HG02642 (cell line): ENCODE measurements around the gene MRPL32.
"Not testable (repeated sequence)": the region's sequence is repeated elsewhere in the genome, so short reads cannot be mapped to it uniquely, and the experiment has no call there.

Source experiments
- ATAC-seq: cut with Tn5 transposase; IDR thresholded peaks from one replicate; pipeline ENCODE4 v1.9.1; 2021; ENCODE audit warnings: mild to moderate bottlenecking; ENCODE audit not compliant: unreplicated experiment, poor library complexity

The MRPL32 gene

DNA sequence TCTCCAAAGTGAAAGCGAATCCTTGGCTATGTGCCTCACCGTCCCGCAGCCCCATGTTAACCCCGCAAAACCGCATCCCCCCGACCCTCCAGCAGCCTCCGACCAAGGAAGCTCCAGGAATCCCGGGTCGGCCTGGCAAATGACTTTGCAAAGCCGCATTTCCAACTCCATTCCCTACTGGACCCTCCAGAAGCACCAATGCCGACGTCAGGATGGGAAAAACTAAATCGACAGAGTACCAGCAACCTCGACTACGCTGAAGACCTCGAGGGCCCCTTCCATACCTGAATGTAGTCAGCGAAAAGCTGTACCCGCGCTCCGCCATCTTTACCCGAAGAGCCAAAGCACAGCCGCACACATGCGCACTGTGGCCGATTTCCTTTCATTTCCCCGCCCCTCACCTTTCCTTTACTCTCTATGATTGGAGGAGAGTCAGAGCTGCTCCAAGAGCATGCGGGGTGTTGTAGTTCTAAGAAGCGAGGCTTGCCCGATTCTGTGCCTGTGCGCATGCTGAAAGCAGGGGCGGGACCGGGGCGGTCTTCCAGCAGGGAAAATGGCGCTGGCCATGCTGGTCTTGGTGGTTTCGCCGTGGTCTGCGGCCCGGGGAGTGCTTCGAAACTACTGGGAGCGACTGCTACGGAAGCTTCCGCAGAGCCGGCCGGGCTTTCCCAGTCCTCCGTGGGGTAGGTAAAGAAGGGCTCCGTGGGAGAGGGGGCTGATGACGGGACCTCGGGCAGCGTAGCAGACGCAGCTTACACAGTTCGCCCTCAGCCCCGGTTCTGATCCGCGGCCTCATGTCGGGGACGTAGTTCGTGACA, at the start of gene MRPL32, which contains the start of gene PSMA2:
TSS of gene MRPL32 (plus strand) at position 543 of the 818 bp plus-strand sequence. CDS start at position 554, 11 bp downstream.
TSS of gene PSMA2 (minus strand) at position 341 of the 818 bp plus-strand sequence. CDS start at position 325, 16 bp downstream.
- ATAC-seq: peak; percentile 100

DNA sequence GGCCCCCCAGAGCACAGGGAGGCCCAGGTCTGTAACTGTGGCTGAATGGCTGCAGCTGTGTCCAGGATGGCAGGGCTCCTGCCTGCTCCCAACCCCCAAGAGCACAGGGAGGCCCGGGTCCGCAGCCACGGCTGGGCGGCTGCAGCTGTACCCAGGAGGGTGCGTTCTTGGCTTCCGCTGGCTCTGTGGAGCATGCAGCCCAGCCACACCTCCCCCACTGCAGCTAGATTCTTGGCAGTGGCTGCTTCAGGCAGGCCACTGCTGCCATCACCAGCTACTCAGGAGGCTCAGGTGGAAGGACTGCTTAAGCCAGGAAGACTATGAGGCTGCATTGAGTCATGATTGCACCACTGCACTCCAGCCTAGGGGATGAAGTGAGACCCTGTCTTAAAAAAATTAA, 48.2 kb upstream of the MRPL32 start:
- no peak for ATAC-seq

- ATAC-seq: not testable (repeated sequence)
Observed at GRCh38 chr7:42885183-42885582, 47.0 kb upstream of the MRPL32 start.

DNA sequence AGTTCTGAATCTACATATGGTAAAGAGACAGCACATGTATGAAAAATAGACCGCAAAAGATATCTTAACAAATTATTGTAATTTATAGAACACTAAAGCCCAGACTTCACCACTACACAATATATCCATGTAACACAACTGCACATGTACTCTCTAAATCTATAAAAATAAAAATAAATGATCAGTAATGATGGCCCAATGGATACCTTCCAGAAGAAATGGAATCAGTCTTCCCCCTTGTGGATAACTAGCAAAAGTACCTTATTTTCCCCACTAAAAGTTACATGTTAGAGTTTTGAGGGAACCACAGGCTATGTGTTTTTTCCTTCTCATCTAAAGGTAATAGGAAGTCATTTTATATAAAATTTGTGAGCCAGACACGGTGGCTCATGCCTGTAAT, 46.0 kb upstream of the MRPL32 start:
- no peak for ATAC-seq

- no peak for ATAC-seq
Observed at GRCh38 chr7:42886893-42887505, 45.2 kb upstream of the MRPL32 start.

GRCh38 chr7:42893346-42894240, 38.6 kb upstream of the MRPL32 start:
- no peak for ATAC-seq

- no peak for ATAC-seq
Observed at GRCh38 chr7:42900842-42901241, 31.3 kb upstream of the MRPL32 start.

DNA sequence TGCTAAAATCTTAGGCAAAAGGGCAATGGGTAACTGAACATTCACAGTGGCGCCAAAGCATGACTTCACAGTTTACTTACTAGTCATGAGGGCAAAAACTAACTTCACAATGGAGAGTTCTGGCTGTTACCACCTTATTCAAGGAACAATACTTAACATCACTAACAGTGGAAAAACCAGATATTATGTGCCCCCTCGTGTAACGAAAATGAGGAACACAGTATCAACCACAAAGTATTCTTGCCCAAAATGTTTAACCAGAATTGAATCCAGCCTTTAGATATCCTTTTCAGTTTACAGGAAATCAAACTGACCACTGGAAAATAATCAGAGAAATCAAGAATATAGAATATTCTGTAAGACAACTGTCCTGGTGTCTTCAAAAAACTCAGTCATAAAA, 29.8 kb upstream of the MRPL32 start:
- no peak for ATAC-seq

GRCh38 chr7:42906181-42906580, 26.0 kb upstream of the MRPL32 start:
- ATAC-seq: no peak

GRCh38 chr7:42907316-42907715, 24.9 kb upstream of the MRPL32 start:
- ATAC-seq: no peak

DNA sequence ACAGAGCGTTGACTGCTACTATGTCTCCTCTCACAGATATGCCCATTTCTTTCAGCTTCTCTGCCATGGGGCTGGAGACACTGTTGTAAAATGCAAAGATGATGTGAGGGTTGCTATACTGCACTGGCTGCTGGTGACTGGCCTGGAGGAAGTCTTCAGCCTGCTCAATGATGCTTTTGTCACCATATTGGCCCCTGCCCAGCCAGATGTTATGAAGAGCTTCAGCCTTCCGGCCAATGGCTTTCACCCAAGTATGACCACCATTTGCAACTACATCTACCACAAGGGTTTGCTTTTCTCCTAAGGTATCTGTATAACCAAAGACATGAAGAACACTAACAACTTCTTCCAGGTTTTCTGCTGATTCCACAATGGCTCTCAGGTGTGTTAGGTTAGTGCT, 21.9 kb upstream of the MRPL32 start:
- no peak for ATAC-seq

DNA sequence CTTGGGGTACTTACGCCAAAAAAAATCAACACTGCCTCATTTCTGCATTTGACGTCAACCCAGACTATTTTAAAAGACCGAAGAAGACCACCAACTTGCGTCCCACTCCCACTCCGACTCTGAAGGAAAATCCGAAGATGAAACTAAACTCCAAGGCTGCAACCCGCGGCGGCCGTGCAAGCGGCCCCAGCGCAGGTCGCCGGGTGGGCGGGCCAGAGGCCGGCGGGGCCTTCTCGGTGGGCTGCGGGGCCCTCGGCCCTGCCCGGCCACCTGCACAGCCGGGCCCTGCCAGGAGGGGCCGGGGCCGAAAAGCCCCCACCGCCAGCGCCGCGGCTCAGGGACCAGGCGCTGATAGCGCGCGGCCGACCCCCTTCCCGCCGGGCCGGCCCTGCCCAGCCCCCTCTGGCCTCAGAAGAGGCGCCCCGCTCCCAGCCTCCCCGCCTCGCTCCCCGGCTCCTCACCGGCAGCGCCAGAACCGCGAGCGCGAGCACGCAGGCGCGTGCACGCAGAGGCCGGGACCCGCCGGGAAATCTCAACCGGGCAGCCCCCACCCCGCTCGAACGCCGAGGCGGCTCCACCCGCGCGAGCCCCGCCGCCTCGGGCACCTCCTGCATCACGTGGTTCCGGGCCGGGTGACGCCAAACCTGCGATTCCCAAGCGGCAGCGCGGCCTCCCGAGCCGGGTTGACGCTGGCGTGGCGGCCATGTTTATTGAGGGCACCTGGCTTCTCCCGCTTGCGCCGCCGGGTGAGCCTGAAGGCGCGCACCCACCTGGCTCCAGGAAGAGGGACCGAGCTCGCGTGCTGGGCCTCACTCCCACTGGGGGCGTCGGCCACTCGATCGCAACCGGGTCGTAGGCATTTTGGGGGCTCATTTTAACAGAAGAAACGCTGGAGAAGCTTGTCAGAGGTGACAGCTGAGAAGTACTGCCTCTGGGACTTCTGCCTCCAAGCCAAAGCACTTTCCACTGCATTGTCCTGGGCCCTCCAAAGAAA, 20.4 kb upstream of the MRPL32 start, which contains the start of gene C7orf25:
TSS of gene C7orf25 (minus strand) at position 617 of the 994 bp plus-strand sequence. CDS start 1,170 bp downstream, outside the sequence.
- ATAC-seq: peak; percentile 96

- no peak for ATAC-seq
Observed at GRCh38 chr7:42913591-42913990, 18.6 kb upstream of the MRPL32 start.

DNA sequence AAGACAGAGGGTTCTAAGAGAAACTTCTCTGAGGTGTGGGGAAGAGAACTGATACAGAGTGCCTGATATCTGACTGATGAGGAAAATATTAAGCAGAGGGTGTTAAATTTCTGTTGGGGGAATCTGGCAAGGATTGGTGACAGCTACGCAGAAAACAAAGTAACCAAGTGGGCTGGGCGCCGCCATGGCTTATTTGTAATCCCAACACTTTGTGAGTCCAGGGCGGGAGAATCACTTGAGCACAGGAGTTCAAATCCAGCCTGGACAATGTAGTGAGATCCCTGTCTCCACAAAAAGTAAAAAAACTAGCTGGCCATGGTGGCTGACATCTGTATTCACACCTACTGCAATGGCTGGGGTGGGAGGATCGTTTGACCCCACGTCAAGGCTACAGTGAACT, 18.2 kb upstream of the MRPL32 start:
- ATAC-seq: no peak

DNA sequence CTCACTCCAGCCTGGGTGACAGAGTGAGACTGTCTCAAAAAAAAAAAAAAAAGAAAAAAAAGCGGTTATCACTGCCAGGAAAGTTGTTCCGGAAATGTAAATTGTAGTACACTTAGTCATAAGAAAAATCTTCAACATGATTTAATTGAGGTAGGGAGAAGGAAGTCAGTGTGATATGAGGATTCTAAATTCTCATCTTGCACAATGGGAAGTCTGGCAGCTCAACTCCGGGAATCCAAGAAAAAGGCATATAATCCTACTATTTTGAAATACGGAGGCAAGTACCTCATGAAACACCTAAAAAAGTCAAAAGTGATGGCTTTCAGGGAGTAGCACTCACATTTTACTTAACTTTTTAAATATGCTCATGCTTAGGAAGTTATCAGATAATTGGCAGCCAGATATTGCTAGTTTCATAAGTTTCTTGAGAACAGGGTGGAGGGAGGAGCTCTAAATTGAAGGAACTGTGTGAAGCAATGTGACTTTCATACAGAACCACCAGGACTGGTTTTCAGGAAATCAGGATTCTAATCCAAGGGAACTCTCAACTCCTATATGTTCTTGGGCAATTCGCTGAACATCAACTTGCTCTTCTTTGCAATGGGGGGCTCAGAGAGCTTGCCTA, 17.6 kb upstream of the MRPL32 start:
- ATAC-seq: no peak

DNA sequence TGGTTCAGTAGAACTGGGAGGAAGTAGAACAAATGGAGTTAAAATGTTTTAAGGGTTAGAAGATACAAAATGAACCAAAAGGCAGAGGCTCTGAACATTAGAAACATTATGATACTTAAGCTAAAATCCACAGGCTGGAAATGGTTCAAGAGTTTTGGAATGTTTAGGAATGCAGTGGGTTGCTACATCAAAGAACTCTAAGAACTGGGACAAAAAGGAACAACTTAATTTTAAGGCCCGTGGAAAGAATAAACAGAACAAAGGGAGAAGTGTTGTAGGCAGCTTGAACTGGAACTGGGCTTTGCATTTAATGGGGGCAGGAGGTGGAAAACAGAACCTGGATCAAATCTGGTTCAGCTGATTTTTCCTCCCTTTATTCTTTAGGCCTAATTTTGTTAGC, 16.8 kb upstream of the MRPL32 start:
- no peak for ATAC-seq

DNA sequence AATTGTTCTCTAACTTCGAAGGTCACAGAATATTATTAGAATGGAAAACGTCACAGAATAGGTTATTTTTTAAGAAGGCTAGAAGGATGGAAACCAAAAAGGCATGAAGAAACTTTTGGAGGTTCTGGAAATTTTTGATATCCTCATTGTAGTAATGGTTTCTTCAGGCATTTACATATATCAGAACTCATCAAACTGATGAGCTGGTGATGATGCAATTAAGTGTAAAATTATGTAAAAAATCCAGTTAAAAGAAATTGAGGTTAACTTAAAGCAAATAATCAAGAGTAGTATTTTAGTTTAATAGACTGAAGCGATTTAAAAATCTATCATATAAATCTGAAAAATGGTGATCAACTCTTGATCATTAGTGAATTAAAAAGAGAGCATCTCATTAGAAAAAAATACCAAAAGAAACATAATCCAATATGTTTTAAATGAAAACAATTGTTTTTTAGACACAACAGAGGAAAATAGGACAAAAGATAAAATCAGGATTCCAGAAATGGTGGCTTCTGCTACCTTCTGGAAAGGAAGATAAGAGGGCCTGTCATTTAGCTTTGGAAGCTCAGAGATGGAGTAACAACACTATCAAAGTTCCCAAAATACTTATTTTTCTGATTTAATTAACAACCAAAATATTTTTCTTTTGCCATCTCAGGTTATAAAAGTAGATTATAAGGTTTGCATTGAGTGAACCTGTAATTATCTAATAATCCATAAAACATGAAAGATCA, 10.0 kb upstream of the MRPL32 start:
- no peak for ATAC-seq

- ATAC-seq: no peak
Observed at GRCh38 chr7:42924223-42924838, 7.8 kb upstream of the MRPL32 start.
